DND-41 (cell line): ENCODE data around the gene SCEL.

Source experiments
- ATAC-seq: fragments of 200-7000 bp; cut with Tn5 transposase; 3 replicates; pipeline ENCODE4 v1.9.1; 2021; ENCODE audit warnings: low read depth; ENCODE audit not compliant: insufficient read depth
- DNase-seq: peaks from one replicate; pipeline ENCODE4 v3.0.0-alpha.2; 2020
- H2AFZ ChIP-seq: 2 replicates; pipeline ENCODE4 v1.6.0; 2012; ENCODE audit warnings: low read depth, low read length
- H3K27ac ChIP-seq: 2 replicates; pipeline ENCODE4 v1.5.1; 2012; ENCODE audit warnings: low read length, inconsistent platforms
- H3K27me3 ChIP-seq: fragments of 200-600 bp; sonication (generic); 2 replicates; pipeline ENCODE4 v1.6.0; 2012; ENCODE audit warnings: low read length, mild to moderate bottlenecking, inconsistent platforms; ENCODE audit not compliant: insufficient read depth, poor library complexity
- H3K36me3 ChIP-seq: 2 replicates; pipeline ENCODE4 v1.5.1; 2012; ENCODE audit warnings: low read length, inconsistent platforms; ENCODE audit not compliant: insufficient read depth
- H3K4me1 ChIP-seq: 2 replicates; pipeline ENCODE4 v1.5.1; 2012; ENCODE audit warnings: mild to moderate bottlenecking, low read length; ENCODE audit not compliant: insufficient read depth
- H3K4me2 ChIP-seq: 2 replicates; pipeline ENCODE4 v1.6.0; 2012; ENCODE audit warnings: mild to moderate bottlenecking, moderate library complexity, low read length, inconsistent platforms; ENCODE audit not compliant: insufficient read depth
- H3K4me3 ChIP-seq, 2 experiments: fragments of 200-600 bp in 1 of 2; shearing (Covaris generic) in 1 of 2; 2 replicates each; pipeline ENCODE4 v1.5.1; 2012 to 2016; ENCODE audit warnings: inconsistent platforms in 2 of 2, low read length in 2 of 2, mild to moderate bottlenecking in 2 of 2, low read depth in 1 of 2, moderate library complexity in 1 of 2
- H3K79me2 ChIP-seq: 2 replicates; pipeline ENCODE4 v1.6.0; 2012; ENCODE audit warnings: low read length, inconsistent platforms; ENCODE audit not compliant: insufficient read depth
- H3K9ac ChIP-seq: 2 replicates; pipeline ENCODE4 v1.6.0; 2012; ENCODE audit warnings: low read depth, mild to moderate bottlenecking, inconsistent platforms, low read length, moderate library complexity
- H3K9me3 ChIP-seq: 2 replicates; pipeline ENCODE4 v1.5.1; 2012; ENCODE audit warnings: low read length, moderate library complexity, mild to moderate bottlenecking, inconsistent platforms; ENCODE audit not compliant: insufficient read depth, severe bottlenecking
- H4K20me1 ChIP-seq: 2 replicates; pipeline ENCODE4 v1.6.0; 2012; ENCODE audit warnings: low read length; ENCODE audit not compliant: insufficient read depth
- EZH2 ChIP-seq: IDR thresholded peaks from 3 replicates; pipeline ENCODE4 v1.6.1; 2012; ENCODE audit warnings: borderline replicate concordance, low read depth, mild to moderate bottlenecking, moderate library complexity, low read length, inconsistent platforms; ENCODE audit not compliant: severe bottlenecking
- TF ChIP-seq, protein P1 (sequence below): IDR thresholded peaks from 2 replicates; pipeline ENCODE4 v1.5.1; 2012; ENCODE audit warnings: borderline replicate concordance, low read length, moderate library complexity, mild to moderate bottlenecking; ENCODE audit not compliant: poor library complexity, severe bottlenecking; ENCODE audit errors: extremely low read depth

Gene SCEL

GRCh38 chr13:77555246-77555645, 19.7 kb downstream of the SCEL start:
- no peak overlapping the region for H2AFZ ChIP-seq
- no peak for DNase-seq

DNA sequence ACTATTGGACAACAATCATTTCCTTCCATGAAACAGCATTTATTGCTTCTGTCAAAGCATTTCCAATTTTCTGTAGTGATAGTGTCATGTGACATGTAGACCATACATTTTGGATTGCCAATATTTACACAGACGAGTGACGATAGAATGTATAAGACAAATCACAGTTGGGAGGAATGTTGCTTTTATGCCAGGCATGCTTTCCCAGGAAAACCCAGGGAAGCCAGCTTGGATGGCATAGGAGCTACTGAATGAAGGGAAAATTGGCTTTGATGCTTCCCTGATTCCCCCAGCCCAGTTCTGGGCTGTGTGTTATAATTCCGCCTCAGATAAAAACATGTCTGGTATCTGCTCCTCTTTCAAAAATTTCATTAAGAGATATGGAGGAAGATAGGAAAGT, 22.5 kb downstream of the SCEL start:
- H3K4me3 ChIP-seq = no peak overlapping the region
- no peak overlapping the region for H2AFZ ChIP-seq
- peaks cover 19% of the 10 kb centered on the region for H3K4me1 ChIP-seq
- ATAC-seq (no peak), DNase-seq (no peak)
- H4K20me1 ChIP-seq = no peaks in the 10 kb centered on the region
- no peak overlapping the region for H3K4me2 ChIP-seq
- H3K36me3 ChIP-seq = no peaks in the 10 kb centered on the region
- no peak overlapping the region for H3K9ac ChIP-seq
- H3K79me2 ChIP-seq = no peaks in the 10 kb centered on the region
- no peaks in the 10 kb centered on the region for H3K27me3 ChIP-seq
- no peaks in the 10 kb centered on the region for H3K9me3 ChIP-seq
- TF ChIP-seq, protein P1, sequence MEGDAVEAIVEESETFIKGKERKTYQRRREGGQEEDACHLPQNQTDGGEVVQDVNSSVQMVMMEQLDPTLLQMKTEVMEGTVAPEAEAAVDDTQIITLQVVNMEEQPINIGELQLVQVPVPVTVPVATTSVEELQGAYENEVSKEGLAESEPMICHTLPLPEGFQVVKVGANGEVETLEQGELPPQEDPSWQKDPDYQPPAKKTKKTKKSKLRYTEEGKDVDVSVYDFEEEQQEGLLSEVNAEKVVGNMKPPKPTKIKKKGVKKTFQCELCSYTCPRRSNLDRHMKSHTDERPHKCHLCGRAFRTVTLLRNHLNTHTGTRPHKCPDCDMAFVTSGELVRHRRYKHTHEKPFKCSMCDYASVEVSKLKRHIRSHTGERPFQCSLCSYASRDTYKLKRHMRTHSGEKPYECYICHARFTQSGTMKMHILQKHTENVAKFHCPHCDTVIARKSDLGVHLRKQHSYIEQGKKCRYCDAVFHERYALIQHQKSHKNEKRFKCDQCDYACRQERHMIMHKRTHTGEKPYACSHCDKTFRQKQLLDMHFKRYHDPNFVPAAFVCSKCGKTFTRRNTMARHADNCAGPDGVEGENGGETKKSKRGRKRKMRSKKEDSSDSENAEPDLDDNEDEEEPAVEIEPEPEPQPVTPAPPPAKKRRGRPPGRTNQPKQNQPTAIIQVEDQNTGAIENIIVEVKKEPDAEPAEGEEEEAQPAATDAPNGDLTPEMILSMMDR = no peak
- no peak for TF ChIP-seq EZH2
- no peak overlapping the region for H3K27ac ChIP-seq

More at GRCh38 chr13:77555246-77555645, 19.7 kb downstream of the SCEL start:
- TF ChIP-seq, protein P1 = no peak
- no peak for TF ChIP-seq EZH2
- peaks cover 19% of the 10 kb centered on the region for H3K4me1 ChIP-seq
- H4K20me1 ChIP-seq = no peaks in the 10 kb centered on the region
- H3K4me3 ChIP-seq = no peak overlapping the region
- H3K36me3 ChIP-seq = no peaks in the 10 kb centered on the region
- no peak overlapping the region for H3K27ac ChIP-seq
- ATAC-seq = no peak
- no peaks in the 10 kb centered on the region for H3K79me2 ChIP-seq
- no peak overlapping the region for H3K9ac ChIP-seq
- no peaks in the 10 kb centered on the region for H3K9me3 ChIP-seq
- no peak overlapping the region for H3K4me2 ChIP-seq
- no peaks in the 10 kb centered on the region for H3K27me3 ChIP-seq

DNA sequence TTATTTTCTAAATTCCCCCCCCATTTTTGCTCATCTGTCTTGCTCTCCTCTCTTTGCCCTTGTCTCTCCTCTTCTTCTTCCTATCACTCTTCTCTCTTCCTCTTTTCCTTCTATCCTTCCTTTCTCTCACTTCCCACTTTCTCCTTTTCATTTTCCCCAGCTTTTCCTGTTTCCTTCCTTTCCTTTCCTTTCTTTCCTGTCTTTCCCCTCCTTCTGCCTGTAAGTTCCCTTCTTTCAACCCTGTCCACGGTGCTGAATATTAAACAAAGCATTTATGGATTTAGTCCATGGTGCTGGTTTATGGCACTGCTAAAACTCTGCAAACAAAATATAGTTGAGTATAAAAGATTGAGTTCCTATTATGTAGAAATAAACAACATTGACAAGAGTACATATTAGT, 27.6 kb downstream of the SCEL start:
- no peak overlapping the region for H3K4me3 ChIP-seq
- peaks cover 17% of the 10 kb centered on the region for H3K4me1 ChIP-seq
- H2AFZ ChIP-seq = no peak overlapping the region
- DNase-seq (no peak), ATAC-seq (no peak)
- H4K20me1 ChIP-seq = no peaks in the 10 kb centered on the region
- H3K9me3 ChIP-seq = no peaks in the 10 kb centered on the region
- no peaks in the 10 kb centered on the region for H3K79me2 ChIP-seq
- no peak overlapping the region for H3K9ac ChIP-seq
- H3K27ac ChIP-seq = no peak overlapping the region
- H3K36me3 ChIP-seq = no peaks in the 10 kb centered on the region
- H3K27me3 ChIP-seq = no peaks in the 10 kb centered on the region
- no peak for TF ChIP-seq EZH2
- TF ChIP-seq, protein P1 = no peak
- H3K4me2 ChIP-seq = no peak overlapping the region

DNA sequence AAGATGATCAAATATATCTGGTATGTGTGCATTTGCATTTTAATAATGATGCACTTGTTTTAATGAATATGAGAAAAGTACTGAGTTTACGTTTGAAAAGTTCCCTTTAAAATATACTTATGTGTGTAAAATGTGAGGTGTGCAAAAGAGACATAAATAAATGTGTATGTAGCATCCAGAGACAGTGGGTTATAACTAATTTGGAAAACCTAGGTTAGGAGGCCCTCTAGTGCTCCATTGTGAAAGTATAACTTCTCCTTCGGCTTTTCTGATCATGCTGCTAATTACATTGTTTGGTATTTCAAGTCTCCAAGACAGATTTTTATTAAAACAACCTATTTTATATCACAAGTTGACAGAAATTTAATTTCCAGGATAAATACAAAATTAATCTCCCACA, 30.1 kb downstream of the SCEL start:
- no peak overlapping the region for H2AFZ ChIP-seq
- ATAC-seq = peak; percentile 66; the same call in 1 of the 3 replicates
- no peak overlapping the region for H3K27ac ChIP-seq
- no peak for TF ChIP-seq EZH2
- TF ChIP-seq, protein P1 = peak; percentile 62
- no peaks in the 10 kb centered on the region for H3K36me3 ChIP-seq
- no peak overlapping the region for H3K4me3 ChIP-seq
- no peaks in the 10 kb centered on the region for H3K4me1 ChIP-seq
- H3K27me3 ChIP-seq = no peaks in the 10 kb centered on the region
- no peaks in the 10 kb centered on the region for H4K20me1 ChIP-seq
- no peaks in the 10 kb centered on the region for H3K9me3 ChIP-seq
- no peak overlapping the region for H3K9ac ChIP-seq
- DNase-seq = no peak
- no peaks in the 10 kb centered on the region for H3K79me2 ChIP-seq
- no peak overlapping the region for H3K4me2 ChIP-seq
